Measurements from ENCODE around the gene UHMK1.
"Not testable (repeated sequence)": the region's sequence is repeated elsewhere in the genome, so short reads cannot be mapped to it uniquely, and the experiment has no call there.

UHMK1 gene

GRCh38 chr1:162570718-162571117 lies 73.1 kb downstream of the UHMK1 start:
- no peak for DNase-seq

- not testable (repeated sequence) for DNase-seq
Measured at GRCh38 chr1:162571121-162571520, 73.5 kb downstream of the UHMK1 start.

- no peak for DNase-seq
Measured at GRCh38 chr1:162571696-162572095, 74.1 kb downstream of the UHMK1 start.

- DNase-seq = no peak
Measured at GRCh38 chr1:162573136-162573535, 75.5 kb downstream of the UHMK1 start.

GRCh38 chr1:162578071-162578700 lies 80.6 kb downstream of the UHMK1 start:
- DNase-seq = no peak

GRCh38 chr1:162578936-162579335 lies 81.3 kb downstream of the UHMK1 start:
- DNase-seq = no peak

Measured in NCI-H1694 (cell line).